Osteocyte (in vitro differentiated cells): ENCODE measurements around the gene ABCA6. TPM values are rescaled to one million over a fixed set of nuclear protein-coding genes. Genes with fewer than 3 reads are reported as not detected.

ENCODE experiments used
- DNase-seq: peaks from one replicate; pipeline ENCODE4 v3.0.0; 2021; ENCODE audit warnings: mixed read lengths; ENCODE audit not compliant: unreplicated experiment; ENCODE audit errors: extremely low spot score
- H3K27ac Mint-ChIP-seq: one replicate; pipeline ENCODE4 v1.8.0; 2021; ENCODE audit warnings: mild to moderate bottlenecking, mixed read lengths; ENCODE audit not compliant: unreplicated experiment
- H3K27me3 Mint-ChIP-seq: one replicate; pipeline ENCODE4 v1.8.0; 2021; ENCODE audit warnings: mixed read lengths; ENCODE audit not compliant: unreplicated experiment
- H3K36me3 Mint-ChIP-seq: one replicate; pipeline ENCODE4 v1.8.0; 2021; ENCODE audit warnings: mixed read lengths; ENCODE audit not compliant: unreplicated experiment
- H3K4me1 Mint-ChIP-seq: one replicate; pipeline ENCODE4 v1.8.0; 2021; ENCODE audit warnings: mixed read lengths; ENCODE audit not compliant: unreplicated experiment
- H3K4me3 Mint-ChIP-seq: one replicate; pipeline ENCODE4 v1.8.0; 2021; ENCODE audit warnings: mild to moderate bottlenecking, moderate library complexity, mixed read lengths; ENCODE audit not compliant: unreplicated experiment
- H3K9me3 Mint-ChIP-seq: one replicate; pipeline ENCODE4 v1.8.0; 2021; ENCODE audit warnings: mixed read lengths; ENCODE audit not compliant: unreplicated experiment
- total RNA-seq: library from RNA; stranded (reverse); gene quantifications from 2 replicates; pipeline ENCODE4 v1.2.1, GENCODE V29; 2021
- TF ChIP-seq, protein P1 (sequence below): fragments of 200-600 bp; sonication (generic); IDR thresholded peaks from 2 replicates; pipeline ENCODE4 v1.5.0; 2021; ENCODE audit warnings: antibody characterized with exemption, mild to moderate bottlenecking, moderate library complexity

The ABCA6 gene
- total RNA-seq, 1 donor from 2014 or later, result 1.2 TPM

DNA sequence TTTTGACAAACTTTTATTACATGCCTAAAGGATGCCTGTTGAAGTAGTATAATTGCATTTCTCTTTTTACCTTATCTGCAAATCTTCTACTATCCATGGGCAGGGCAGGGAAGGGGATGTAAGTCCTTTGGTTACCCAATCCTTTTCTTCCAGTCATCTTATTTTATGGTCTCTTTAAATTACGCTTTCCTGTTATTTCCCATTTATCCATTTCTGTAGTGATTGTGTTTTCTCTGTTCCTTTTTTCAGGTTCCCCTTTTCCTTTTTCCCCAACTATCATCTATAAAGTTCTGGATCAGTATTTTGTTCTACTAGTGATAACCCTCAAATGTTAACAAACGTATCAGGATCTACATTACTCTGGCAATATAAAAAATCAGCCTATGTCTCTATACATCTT lies 77.7 kb downstream of the ABCA6 start:
- Mint-ChIP-seq H3K9me3 (peaks cover 3% of the 10 kb centered on the region), H3K36me3 (no peaks in the 10 kb centered on the region), H3K27ac (no peak overlapping the region), H3K4me1 (peaks cover 48% of the 10 kb centered on the region), H3K27me3 (no peaks in the 10 kb centered on the region), H3K4me3 (no peak overlapping the region)
- no peak for DNase-seq
- TF ChIP-seq, protein P1, sequence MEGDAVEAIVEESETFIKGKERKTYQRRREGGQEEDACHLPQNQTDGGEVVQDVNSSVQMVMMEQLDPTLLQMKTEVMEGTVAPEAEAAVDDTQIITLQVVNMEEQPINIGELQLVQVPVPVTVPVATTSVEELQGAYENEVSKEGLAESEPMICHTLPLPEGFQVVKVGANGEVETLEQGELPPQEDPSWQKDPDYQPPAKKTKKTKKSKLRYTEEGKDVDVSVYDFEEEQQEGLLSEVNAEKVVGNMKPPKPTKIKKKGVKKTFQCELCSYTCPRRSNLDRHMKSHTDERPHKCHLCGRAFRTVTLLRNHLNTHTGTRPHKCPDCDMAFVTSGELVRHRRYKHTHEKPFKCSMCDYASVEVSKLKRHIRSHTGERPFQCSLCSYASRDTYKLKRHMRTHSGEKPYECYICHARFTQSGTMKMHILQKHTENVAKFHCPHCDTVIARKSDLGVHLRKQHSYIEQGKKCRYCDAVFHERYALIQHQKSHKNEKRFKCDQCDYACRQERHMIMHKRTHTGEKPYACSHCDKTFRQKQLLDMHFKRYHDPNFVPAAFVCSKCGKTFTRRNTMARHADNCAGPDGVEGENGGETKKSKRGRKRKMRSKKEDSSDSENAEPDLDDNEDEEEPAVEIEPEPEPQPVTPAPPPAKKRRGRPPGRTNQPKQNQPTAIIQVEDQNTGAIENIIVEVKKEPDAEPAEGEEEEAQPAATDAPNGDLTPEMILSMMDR, result no peak

DNA sequence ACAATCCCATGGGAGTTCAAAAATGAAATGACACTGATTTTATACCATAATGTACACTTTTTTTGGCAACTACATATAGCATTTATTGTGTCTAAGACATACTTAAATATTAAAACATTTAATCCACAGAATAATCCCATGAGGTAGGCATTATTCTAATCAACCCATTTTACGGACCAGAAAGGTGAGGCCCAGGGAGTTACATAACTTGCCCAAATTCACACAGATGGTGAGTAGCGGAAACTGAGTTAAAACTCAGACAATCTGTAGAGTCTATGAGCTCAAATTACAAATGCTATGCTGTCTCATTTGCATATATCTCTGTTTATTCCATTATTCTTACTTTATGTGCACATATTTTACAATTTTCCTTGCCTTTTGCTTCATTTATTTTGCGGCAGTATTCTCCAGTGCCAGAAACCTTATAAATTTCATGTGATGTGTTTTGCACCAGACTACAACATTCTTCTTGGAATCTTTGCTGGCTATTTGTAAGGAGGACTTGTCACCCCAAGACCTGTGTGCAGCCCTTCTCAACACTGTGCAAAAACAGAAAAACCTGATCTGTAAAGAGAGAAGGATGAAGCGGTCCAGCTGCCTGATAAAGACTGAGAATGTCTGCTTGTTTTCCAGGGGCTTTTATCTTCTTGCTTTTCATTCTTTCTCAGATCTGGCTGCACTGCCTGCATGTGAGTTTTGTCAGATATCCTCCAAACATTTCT lies 78.7 kb downstream of the ABCA6 start:
- DNase-seq, result no peak
- Mint-ChIP-seq H3K27ac (no peak overlapping the region), H3K4me3 (no peak overlapping the region), H3K36me3 (no peaks in the 10 kb centered on the region), H3K4me1 (peaks cover 42% of the 10 kb centered on the region), H3K27me3 (no peaks in the 10 kb centered on the region), H3K9me3 (peaks cover 4% of the 10 kb centered on the region)
- TF ChIP-seq, protein P1, result no peak

DNA sequence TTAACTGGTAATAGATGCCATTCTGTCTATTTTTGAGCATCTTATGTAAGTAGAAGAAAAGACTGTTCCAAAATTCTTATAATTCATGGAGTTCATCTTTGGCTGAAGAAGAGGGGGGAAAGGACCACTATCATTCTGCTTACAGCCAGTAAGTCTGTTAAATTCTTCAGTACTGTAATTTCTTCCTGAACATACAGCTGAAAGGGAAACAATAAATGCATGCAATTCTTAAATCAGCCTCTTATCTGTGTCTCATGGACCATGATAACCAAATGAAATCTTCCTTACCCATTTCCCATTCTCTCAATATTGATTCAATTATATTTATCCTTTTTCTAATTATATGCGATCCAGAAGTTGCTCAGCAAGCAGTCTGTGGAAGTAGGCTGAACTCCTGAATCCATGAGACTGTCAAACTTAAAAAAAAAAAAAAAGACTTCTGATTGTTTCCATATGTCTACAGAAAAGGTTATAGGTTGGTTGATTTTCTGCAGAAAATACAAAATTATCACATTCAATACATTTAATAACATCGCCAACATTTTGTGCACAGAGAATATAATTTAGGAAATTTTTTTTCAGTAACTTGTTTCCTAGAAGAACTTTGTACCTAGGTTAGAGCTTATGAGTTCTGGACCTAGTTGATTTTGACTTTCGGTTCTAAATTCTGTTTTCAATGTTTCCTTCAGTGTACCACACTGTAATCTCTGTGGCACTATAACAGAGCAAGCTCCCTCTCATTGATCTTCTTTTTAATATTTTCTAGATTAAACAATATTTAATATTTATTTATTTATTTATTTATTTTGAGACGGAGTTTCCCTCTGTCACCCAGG lies 79.8 kb downstream of the ABCA6 start:
- no peak overlapping the region for H3K4me3 Mint-ChIP-seq
- H3K27me3 Mint-ChIP-seq, result no peaks in the 10 kb centered on the region
- H3K36me3 Mint-ChIP-seq, result no peaks in the 10 kb centered on the region
- peaks cover 6% of the 10 kb centered on the region for H3K9me3 Mint-ChIP-seq
- DNase-seq, result no peak
- TF ChIP-seq, protein P1, result no peak
- H3K4me1 Mint-ChIP-seq, result peaks cover 42% of the 10 kb centered on the region
- H3K27ac Mint-ChIP-seq, result peak overlapping the region; percentile 70

DNA sequence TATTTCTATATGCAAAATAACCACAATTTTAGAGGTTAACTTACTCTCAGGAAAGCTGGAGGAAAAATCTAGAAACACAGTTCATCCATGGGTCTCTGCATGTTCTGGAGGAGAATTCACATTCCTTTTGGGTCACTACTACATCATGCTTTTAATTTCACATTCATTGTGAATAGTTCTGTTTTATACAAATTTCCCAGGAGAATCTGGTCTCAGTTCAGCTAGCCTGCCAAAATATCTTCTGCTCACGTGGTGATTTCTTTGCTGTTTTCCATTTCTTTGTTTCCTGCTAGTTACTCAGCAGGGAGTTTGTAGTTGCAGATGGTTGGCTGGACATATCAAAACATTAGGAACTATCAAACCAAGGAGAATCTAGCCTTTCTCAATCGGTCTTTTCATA lies 80.9 kb downstream of the ABCA6 start, which contains the start of gene ABCA9:
Gene ABCA9, minus strand, starts transcription at position 106 of the 400 bp plus-strand sequence. CDS start 9,801 bp downstream, outside the sequence.
- no peak within 1 kb of the TSS for H3K4me3 Mint-ChIP-seq
- H3K27ac Mint-ChIP-seq, result peak within 1 kb of the TSS; percentile 83
- H3K4me1 Mint-ChIP-seq, result peaks cover 36% of the 10 kb centered on the region
- no peak for DNase-seq
- peaks cover 16% of the 10 kb centered on the region for H3K9me3 Mint-ChIP-seq
- H3K27me3 Mint-ChIP-seq, result no peaks in the 10 kb centered on the region
- peaks cover 6% of the 10 kb centered on the region for H3K36me3 Mint-ChIP-seq
- TF ChIP-seq, protein P1, result no peak
